ENCODE measurements around the gene RGPD6. TPM values are rescaled to one million over a fixed set of nuclear protein-coding genes. Genes with fewer than 3 reads are reported as not detected.
"Not testable (repeated sequence)": the region's sequence is repeated elsewhere in the genome, so short reads cannot be mapped to it uniquely, and the experiment has no call there.

RGPD6 gene
- total RNA-seq, 1 donor from 2014 or later: 11.0 TPM

DNA sequence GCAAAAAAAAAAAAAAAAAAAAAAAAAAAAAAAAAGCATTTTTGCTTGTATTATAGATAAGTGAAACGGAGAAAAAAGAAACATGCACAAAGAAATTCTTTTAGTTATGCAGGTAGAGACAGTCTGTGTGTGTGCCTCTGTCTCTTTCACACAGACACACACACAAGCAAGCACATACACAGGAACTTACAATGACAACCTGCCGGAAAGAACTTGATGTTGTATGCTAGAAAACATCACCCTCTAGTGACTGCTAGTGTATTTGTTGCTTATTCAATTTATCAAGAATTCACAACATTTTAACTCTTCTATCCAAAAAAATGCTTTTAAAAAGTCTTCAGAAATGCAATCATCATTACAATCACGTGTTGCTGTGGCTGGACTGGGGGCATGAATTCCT is 95.8 kb downstream of the RGPD6 start:
- DNase-seq (ENCODE audit: low spot score): not testable (repeated sequence)

GRCh38 chr2:110480084-110480483 is 96.9 kb downstream of the RGPD6 start:
- not testable (repeated sequence) for DNase-seq (ENCODE audit: low spot score)

DNA sequence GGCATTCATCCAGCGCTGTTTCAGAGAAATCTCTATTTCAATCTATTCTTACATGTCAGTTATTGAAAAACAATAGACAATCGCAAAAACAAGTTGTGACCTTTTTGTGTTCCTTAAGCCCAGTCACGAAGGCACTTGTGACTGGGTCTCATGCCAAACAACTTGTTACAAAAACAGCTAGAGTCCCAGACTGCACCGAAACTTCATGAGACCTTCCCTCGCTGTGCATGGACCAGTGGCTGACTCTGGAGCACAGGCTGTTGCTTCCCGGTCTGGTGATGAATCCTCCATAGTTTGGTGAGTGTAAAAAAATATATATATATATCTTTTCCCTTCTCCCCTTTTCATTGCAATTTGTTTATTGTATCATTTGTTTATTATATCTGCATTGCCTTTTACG is 99.7 kb downstream of the RGPD6 start:
- DNase-seq (ENCODE audit: low spot score): not testable (repeated sequence)

GRCh38 chr2:110476952-110477351 is 100.1 kb downstream of the RGPD6 start:
- DNase-seq (ENCODE audit: low spot score): not testable (repeated sequence)

DNA sequence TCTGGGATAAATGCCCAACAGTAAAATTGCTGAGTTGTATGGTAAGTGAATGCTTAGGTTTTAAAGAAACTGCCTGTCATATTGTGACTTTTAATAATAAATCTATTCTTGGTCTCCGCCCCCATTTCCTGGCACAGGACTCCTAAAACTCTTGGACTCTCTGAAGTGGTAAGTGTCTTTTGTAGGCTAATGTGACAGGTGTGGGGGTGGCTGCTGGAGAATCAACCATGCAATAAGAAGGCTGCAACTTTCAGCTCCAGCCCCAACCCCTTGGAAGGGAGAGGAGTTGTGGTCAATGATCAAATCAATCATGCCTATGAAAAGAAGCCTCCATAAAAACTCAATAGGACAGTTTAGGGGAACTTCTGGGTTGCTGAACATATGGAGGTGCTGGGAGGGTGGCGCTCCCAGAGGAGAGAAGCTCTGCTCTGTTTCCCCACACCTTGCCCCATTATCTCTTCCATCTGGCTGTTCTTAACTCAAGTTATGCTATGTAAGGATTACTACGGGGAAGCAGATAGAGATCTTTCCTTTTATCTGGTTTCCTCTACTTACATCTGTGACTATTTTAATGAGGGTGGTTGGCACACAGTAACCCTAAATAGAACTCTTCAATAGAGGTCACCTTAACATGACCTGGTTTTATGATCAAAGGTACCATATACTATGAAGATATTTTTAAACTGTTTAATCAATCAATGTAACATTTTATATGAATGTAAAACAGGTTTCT is 101.2 kb downstream of the RGPD6 start:
- DNase-seq (ENCODE audit: low spot score): not testable (repeated sequence)

- DNase-seq (ENCODE audit: low spot score): not testable (repeated sequence)
Observed at GRCh38 chr2:110474898-110475297, 102.1 kb downstream of the RGPD6 start.

DNA sequence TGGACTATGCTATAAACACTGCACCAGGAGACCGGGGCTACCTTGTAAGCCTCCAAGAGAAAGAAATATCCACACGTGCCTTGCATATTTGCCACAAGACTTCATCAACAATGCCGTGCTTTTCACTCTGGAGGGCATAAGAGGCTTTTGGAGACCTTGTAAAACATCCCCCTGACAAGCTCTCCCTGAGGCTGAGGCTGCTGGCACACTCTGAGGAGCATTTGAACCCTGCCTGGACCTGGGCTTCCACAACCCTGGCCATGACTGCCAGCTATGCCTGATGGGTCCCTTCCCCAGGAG is 104.0 kb downstream of the RGPD6 start:
- not testable (repeated sequence) for DNase-seq (ENCODE audit: low spot score)

DNA sequence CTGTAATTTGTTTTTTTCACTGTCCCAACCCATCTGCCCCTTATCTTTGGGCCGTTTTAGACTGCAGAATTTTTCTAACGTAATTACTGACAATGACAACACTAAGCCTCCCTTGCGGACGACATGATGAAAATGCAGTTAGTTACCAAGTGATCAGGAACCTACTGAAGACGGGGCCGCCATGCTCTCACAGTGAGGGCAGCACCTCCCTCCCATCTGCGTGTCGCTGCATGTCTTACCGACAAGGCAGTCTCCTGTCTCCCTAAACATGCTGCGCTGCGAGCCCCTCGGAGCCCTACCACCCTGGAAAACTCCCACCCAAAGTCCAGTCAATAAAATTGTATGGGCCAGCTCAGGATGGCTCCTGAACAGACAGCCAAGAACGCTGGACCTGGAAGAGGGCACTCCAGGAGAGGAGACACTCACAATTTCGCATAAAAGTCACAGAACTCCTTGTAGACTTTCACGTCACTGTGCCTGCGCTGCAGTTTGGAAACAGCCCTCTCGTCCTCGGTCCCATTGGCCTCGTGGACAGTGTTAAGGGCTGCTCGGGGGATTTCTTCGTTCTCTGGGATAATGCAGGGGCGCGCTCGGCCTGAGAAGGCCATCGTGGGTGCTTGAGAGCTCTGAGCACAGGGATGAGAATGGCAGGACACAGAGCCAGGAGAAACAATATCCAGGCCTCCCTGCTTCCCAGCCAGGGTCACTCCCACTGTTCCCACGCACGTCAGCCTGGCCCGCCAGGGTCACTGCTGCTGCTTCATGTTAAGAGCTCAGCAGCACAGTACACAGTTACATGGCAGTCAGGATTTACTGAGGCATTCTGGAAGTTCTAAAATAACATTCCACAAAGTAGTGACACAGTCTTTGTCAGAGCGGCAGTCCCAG is 104.6 kb downstream of the RGPD6 start, which contains the start of gene LIMS4:
TSS of gene LIMS4 (minus strand) at position 646 of the 888 bp plus-strand sequence. CDS start at position 608, 38 bp downstream.
- not testable (repeated sequence) for DNase-seq (ENCODE audit: low spot score)

- DNase-seq (ENCODE audit: low spot score): not testable (repeated sequence)
Observed at GRCh38 chr2:110468921-110469320, 108.1 kb downstream of the RGPD6 start.

GRCh38 chr2:110465312-110465711 is 111.7 kb downstream of the RGPD6 start:
- not testable (repeated sequence) for DNase-seq (ENCODE audit: low spot score)

Other genes starting within 250 kb of the RGPD6 start
- gene LIMS4, start 104.4 kb downstream of the RGPD6 start, total RNA-seq: 2.8 TPM
- 2.0 TPM for gene BUB1, start 100.8 kb upstream of the RGPD6 start, total RNA-seq
- gene ACOXL, start 155.4 kb upstream of the RGPD6 start, total RNA-seq: not detected

Data from mucosa of gallbladder (tissue), 1 donor.